ENCODE measurements around the gene UTP20.

DNA sequence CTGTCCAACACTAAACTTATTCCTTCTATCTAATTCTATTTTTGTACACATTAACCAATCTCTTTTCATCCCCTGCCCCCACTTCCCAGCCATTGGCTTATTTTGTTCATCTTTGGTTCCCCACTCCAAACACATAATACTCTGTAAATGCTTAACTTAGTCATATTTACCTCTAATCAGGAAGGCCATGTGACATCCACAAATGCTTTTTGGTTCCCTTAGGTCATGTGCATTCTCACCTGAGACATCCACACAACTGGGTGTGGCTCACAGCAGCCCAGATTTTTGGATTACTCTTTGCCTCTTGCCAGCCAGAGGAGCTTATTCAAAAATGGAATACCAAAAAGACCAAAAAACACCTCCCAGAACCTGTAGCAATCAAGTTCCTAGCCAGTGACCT lies 99.2 kb downstream of the UTP20 start:
- TF ChIP-seq ZNF133 (tag by site-specific recombination; IDR thresholded peaks at IDR 0.05) (no peak), ZNF292 (tag by site-specific recombination; IDR thresholded peaks at IDR 0.05; ENCODE audit: borderline replicate concordance, low read depth) (no peak), TSHZ1 (tag by site-specific recombination; IDR thresholded peaks at IDR 0.05; ENCODE audit: borderline replicate concordance) (no peak), CTCF (tag by site-specific recombination; IDR thresholded peaks at IDR 0.05) (no peak), REST (tag by site-specific recombination; IDR thresholded peaks at IDR 0.05) (no peak), ZNF311 (tag by site-specific recombination; IDR thresholded peaks at IDR 0.05; ENCODE audit: borderline replicate concordance) (no peak), TCF7L2 (IDR thresholded peaks at IDR 0.05; ENCODE audit: borderline replicate concordance, low read depth, low read length) (no peak), OVOL3 (tag by site-specific recombination; IDR thresholded peaks at IDR 0.05) (no peak), ZNF302 (tag by site-specific recombination; IDR thresholded peaks at IDR 0.05; ENCODE audit: low read depth) (no peak), ZNF776 (tag by site-specific recombination; IDR thresholded peaks at IDR 0.05; ENCODE audit: borderline replicate concordance) (no peak), ZBTB26 (tag by site-specific recombination; optimal IDR thresholded peaks at IDR 0.05) (no peak)
- TF ChIP-seq, protein P1, sequence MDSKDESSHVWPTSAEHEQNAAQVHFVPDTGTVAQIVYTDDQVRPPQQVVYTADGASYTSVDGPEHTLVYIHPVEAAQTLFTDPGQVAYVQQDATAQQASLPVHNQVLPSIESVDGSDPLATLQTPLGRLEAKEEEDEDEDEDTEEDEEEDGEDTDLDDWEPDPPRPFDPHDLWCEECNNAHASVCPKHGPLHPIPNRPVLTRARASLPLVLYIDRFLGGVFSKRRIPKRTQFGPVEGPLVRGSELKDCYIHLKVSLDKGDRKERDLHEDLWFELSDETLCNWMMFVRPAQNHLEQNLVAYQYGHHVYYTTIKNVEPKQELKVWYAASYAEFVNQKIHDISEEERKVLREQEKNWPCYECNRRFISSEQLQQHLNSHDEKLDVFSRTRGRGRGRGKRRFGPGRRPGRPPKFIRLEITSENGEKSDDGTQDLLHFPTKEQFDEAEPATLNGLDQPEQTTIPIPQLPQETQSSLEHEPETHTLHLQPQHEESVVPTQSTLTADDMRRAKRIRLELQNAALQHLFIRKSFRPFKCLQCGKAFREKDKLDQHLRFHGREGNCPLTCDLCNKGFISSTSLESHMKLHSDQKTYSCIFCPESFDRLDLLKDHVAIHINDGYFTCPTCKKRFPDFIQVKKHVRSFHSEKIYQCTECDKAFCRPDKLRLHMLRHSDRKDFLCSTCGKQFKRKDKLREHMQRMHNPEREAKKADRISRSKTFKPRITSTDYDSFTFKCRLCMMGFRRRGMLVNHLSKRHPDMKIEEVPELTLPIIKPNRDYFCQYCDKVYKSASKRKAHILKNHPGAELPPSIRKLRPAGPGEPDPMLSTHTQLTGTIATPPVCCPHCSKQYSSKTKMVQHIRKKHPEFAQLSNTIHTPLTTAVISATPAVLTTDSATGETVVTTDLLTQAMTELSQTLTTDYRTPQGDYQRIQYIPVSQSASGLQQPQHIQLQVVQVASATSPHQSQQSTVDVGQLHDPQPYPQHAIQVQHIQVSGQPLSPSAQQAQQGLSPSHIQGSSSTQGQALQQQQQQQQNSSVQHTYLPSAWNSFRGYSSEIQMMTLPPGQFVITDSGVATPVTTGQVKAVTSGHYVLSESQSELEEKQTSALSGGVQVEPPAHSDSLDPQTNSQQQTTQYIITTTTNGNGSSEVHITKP (tag by site-specific recombination; IDR thresholded peaks at IDR 0.05), result no peak
- TF ChIP-seq, protein P2, sequence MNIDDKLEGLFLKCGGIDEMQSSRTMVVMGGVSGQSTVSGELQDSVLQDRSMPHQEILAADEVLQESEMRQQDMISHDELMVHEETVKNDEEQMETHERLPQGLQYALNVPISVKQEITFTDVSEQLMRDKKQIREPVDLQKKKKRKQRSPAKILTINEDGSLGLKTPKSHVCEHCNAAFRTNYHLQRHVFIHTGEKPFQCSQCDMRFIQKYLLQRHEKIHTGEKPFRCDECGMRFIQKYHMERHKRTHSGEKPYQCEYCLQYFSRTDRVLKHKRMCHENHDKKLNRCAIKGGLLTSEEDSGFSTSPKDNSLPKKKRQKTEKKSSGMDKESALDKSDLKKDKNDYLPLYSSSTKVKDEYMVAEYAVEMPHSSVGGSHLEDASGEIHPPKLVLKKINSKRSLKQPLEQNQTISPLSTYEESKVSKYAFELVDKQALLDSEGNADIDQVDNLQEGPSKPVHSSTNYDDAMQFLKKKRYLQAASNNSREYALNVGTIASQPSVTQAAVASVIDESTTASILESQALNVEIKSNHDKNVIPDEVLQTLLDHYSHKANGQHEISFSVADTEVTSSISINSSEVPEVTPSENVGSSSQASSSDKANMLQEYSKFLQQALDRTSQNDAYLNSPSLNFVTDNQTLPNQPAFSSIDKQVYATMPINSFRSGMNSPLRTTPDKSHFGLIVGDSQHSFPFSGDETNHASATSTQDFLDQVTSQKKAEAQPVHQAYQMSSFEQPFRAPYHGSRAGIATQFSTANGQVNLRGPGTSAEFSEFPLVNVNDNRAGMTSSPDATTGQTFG (tag by site-specific recombination; IDR thresholded peaks at IDR 0.05; ENCODE audit: borderline replicate concordance), result no peak

All from HEK293 (cell line).